ENCODE measurements around the gene CNTN2. TPM values are rescaled to one million over a fixed set of nuclear protein-coding genes. Genes with fewer than 3 reads are reported as not detected.

CNTN2 gene
- total RNA-seq, 2 donors from 2014 or later = 0.24 to 1.1 TPM

DNA sequence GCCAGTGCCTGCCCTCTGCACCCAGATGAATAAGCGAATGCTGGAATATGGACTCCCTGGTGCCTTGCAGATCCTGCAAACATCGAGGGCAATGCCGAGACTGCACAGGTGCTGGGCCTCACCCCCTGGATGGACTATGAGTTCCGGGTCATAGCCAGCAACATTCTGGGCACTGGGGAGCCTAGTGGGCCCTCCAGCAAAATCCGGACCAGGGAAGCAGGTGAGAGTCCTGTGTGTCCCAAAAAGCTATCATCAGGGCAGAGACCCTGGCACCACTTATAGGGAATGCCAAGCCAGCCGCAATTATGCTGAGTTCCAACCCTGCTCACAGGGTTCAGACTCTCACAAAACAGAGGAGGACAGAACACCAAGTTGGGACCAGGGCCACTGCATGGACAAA, 24.0 kb downstream of the CNTN2 start:
- no peak for ATAC-seq
- no peak for DNase-seq
- intact Hi-C loops (cut with DNase I) = no loop called here

DNA sequence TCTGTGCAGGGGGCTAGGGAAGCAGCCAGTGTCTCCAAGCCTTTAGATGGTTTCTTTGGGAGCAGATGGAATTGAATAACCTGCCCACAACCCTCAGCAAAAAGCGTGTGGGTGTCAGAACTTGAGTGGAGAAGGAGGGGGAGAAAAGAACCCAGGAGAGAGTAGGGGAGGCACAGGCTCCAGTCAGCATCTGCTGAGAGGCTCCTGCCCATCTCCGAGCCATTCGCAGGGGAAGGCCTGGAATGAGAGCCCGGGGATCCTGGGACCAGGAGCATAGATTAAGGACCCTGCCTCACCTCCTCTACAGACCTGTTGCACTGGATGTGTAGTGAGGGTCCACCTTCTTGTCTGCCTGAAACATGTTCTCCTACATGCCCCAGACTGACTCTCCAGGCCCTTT, 25.0 kb downstream of the CNTN2 start:
- intact Hi-C loops (cut with DNase I) = no loop called here
- ATAC-seq (no peak), DNase-seq (no peak)

DNA sequence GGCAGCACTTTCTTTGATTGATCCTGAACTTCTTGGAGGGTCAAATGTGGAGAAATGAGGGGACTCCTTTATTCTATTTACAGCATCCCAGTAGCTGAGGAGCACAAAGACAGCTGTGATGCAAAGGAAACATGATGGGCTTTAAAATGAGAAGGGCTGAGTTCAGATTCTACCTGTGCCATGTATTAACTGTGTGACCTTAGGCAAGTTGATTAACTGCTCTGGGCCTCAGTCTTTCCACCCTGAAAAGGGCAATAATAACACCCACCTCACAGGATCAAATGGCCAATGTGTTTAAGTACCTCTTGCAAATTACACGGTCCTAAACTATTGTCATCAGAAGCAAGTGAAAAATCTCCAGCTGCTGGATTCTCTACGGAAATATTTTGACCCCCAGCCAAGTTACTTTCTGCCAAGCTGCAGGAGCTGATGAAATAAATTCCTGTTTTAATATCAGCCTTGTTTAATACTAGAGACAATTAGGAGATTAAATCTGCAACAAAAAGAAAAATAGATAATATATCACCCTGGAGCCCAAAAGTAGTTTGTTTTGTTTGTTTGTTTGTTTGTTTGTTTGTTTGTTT, 25.5 kb downstream of the CNTN2 start:
- intact Hi-C loops (cut with DNase I) = no loop called here
- no peak for DNase-seq
- peak in 1 of 2 donors; percentile 46 for ATAC-seq

- ATAC-seq (peak in 1 of 2 donors; percentile 20), DNase-seq (peak; percentile 42)
- intact Hi-C loops (cut with DNase I) = no loop called here
Measured at GRCh38 chr1:205069371-205070125, 26.5 kb downstream of the CNTN2 start.

DNA sequence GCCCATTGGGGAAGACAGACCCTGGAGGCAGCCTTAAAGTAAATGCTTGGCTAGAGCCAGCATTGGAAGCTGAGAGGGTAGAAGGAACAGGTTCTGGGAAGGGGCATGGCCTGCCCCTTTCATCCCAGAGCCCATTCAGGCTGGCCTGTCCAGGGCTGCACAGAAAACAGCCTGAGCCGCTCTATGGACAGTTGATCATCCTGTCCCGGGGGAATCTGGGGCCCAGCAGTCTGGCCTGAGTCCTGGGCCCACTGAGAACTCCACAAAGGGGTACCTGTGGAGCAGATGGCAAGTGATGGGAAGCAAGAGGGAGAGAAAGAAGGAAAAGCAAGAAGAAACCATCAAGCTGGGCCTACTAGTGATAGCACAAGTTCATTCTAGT, 28.0 kb downstream of the CNTN2 start:
- DNase-seq (no peak), ATAC-seq (no peak)
- intact Hi-C loops (cut with DNase I) = no loop called here

DNA sequence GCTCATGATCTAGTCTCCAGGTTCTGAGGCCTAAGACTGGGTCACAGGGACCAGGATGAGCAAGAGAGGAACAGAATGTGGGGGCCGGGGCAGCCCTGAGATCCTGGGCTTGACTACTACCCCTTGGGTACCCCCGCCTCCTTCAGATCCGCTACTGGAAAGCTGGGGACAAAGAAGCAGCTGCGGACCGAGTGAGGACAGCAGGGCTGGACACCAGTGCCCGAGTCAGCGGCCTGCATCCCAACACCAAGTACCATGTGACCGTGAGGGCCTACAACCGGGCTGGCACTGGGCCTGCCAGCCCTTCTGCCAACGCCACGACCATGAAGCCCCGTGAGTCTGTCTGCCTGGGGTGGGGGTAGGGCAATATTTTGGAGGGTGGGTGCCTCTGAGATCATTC, 28.8 kb downstream of the CNTN2 start:
- no peak for ATAC-seq
- no peak for DNase-seq
- intact Hi-C loops (cut with DNase I) = no loop called here

GRCh38 chr1:205072286-205072685, 29.3 kb downstream of the CNTN2 start:
- no peak for ATAC-seq
- no peak for DNase-seq
- intact Hi-C loops (cut with DNase I) = no loop called here

DNA sequence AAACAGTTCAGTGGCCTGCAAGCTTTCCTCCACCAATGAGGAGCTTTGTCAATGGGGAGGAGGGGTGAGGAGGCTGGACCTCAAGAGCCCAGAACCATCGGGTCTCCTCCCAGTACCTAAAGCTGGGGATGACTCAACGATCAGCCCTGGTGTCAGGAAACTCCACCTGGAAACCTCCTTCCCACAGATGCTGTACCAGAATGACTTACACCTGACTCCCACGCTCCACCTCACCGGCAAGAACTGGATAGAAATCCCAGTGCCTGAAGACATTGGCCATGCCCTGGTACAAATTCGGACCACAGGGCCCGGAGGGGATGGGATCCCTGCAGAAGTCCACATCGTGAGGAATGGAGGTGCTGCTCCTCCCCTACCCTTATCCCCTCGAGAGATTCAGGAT, 29.9 kb downstream of the CNTN2 start:
- no peak for ATAC-seq
- intact Hi-C loops (cut with DNase I) = no loop called here
- DNase-seq = no peak

DNA sequence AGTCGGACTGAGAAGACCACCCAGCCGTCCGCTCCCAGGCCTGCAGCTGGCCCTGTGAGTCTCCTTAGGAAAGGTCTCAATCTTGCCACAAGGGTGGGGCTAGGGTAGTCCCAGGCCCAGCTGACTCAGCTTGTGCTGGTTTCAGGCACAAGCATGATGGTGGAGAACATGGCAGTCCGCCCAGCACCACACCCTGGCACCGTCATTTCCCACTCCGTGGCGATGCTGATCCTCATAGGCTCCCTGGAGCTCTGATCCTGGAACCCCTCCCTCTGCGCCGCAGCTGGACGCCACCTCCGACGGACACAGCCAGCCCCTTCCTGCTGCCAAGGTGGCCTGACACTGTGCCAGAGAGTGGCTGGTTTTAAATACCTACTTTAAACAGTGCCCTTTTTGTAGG, 30.5 kb downstream of the CNTN2 start:
- no peak for ATAC-seq
- intact Hi-C loops (cut with DNase I) = no loop called here
- DNase-seq = no peak

GRCh38 chr1:205074084-205074483, 31.1 kb downstream of the CNTN2 start:
- no peak for DNase-seq
- no peak for ATAC-seq
- intact Hi-C loops (cut with DNase I) = no loop called here

GRCh38 chr1:205074513-205074912, 31.5 kb downstream of the CNTN2 start:
- intact Hi-C loops (cut with DNase I) = no loop called here
- DNase-seq (no peak), ATAC-seq (no peak)

DNA sequence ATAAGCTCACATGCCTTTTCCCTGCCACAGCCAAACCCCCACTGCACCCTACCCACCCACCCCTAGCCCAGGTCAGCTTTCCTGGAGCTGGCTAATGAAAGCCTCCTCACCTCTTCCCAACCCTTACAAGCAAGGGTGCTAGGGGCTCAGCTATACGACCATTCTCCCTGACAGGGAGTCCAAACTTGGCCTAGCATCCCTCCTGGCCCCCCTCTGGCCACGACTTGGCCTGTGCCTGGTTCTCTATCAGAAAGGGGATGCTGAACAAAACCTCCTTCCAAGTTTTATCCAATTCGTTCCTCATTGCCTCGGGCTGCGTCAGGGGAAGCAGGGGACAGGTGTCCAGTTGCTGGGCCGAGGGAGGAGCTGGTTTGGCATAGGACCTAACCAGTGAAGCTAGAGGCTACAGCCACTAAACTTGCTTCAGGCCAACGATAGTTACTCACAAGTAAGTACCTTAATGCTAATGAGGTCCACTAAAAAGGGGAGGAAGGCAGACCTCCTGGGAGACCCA, 32.7 kb downstream of the CNTN2 start:
- intact Hi-C loops (cut with DNase I) = no loop called here
- no peak for DNase-seq
- ATAC-seq = no peak

DNA sequence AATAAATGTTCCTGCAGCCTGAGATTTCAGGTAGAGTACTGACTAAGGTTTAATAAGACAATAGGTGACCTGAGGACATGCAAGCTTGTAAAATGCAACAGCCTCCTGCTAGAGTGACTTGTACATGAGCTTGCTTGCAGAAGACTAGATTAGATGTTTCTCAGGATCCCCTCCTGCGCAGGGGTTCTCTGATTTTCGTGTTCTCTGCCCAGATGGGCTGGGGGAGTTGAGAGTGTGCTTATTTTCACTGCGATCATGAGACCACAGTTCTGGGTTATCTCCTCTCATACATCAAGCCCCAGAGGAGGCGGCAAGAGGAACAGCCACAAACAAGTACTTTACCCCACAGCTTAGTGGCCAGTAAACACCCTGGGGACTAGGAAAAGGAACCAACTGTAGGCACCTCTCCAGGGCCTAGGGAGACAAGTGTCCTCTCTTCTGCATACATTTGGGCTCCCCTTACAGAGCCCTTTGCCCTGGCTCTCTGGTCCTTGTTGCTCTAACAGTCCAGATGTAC, 33.3 kb downstream of the CNTN2 start:
- DNase-seq = no peak
- intact Hi-C loops (cut with DNase I) = no loop called here
- ATAC-seq = no peak

- ATAC-seq = peak; percentile 66 to 88
- intact Hi-C loops (cut with DNase I) = no loop called here
- DNase-seq = no peak
Measured at GRCh38 chr1:205077158-205077933, 34.3 kb downstream of the CNTN2 start.

GRCh38 chr1:205077934-205078311, 34.9 kb downstream of the CNTN2 start:
- no peak for DNase-seq
- intact Hi-C loops (cut with DNase I) = no loop called here
- peak; percentile 44 to 58 for ATAC-seq

DNA sequence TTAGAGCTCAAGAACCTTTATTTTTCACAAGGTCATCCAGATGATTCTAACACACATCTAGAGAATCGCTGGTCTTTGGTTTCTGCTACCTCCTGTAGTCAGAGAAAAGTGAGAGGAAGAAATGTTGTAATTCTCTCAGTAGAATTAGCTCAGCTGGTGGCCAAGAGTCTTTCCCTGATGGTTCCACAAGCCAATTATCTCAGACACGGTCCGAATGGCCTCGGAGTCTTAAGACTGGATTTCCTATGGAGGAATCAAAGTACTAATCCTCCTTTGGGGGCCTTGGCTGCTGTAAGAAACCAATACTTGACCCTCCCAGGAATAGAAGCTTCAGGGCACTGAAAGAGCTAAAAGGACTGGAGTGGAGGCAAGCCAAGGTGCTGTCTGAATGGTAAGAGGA, 39.4 kb downstream of the CNTN2 start:
- ATAC-seq = no peak
- intact Hi-C loops (cut with DNase I) = no loop called here
- DNase-seq = no peak

- intact Hi-C loops (cut with DNase I) = no loop called here
- no peak for DNase-seq
- no peak for ATAC-seq
Measured at GRCh38 chr1:205084360-205084759, 41.3 kb downstream of the CNTN2 start, which contains the start of gene TMEM81. TMEM81 (minus strand) TSS chr1:205084460; CDS start chr1:205084320, 140 bp downstream.

GRCh38 chr1:205088341-205088740, 45.3 kb downstream of the CNTN2 start:
- intact Hi-C loops (cut with DNase I) = no loop called here
- ATAC-seq (no peak), DNase-seq (no peak)

DNA sequence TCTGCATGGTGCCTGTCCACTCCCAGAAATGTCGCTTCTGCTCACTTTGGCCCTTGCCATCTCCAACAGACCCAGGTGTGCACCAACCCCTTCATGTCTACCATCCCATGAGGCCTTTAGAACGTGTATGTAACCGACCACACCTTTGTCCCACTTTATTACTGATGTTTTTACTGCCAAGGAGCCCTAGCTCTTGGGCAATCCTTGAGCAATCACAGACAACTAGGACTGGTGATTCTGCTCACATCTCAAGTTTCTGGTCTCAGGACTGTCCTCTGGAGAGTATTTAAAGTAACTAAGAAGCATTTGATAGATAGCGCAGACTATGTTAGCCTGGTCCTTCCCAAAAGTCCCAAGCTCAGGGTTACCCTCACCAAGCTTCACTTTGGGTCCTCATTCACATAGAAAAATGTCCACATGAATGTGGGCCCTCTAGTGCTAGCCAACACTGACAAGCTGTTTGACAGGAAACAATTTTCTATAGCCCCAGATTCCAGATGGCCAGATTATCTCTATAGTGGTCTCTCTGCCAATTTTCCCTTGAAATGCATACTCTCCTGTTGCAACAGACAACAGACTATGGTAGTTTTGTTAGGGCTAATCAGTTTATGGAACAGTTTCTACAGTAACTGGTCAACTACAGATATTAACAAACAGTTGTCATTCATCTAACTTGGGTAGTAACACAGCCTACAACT, 48.2 kb downstream of the CNTN2 start:
- intact Hi-C loops (cut with DNase I) = no loop called here
- DNase-seq = no peak
- peak in 1 of 2 donors; percentile 68 for ATAC-seq

Data from left cardiac atrium (tissue), 4 donors.